ENCODE measurements around the gene CSGALNACT2.

- no peak for TF ChIP-seq POLR2A (IDR thresholded peaks at IDR 0.05; ENCODE audit: low read length)
- TF ChIP-seq GATA1 (IDR thresholded peaks at IDR 0.05; ENCODE audit: low read depth, low read length) = no peak
Observed at GRCh38 chr10:43196981-43197833, 59.0 kb downstream of the CSGALNACT2 start.

All from erythroblast (primary cell).